Neuronal stem cell (in vitro differentiated cells): Measurements from ENCODE around the gene CHST14.
A peak's percentile ranks its signal among the peaks of the same experiment; 100 is the strongest.

ENCODE experiments used
- DNase-seq: peaks from one replicate; pipeline ENCODE4 v3.0.0-alpha.2; 2013; ENCODE audit warnings: low spot score
- H2AFZ ChIP-seq: one replicate; pipeline ENCODE4 v1.6.1; 2013; ENCODE audit warnings: mild to moderate bottlenecking, low read length, inconsistent platforms
- H2AK5ac ChIP-seq: 2 replicates; pipeline ENCODE4 v1.6.1; 2013; ENCODE audit warnings: low read depth, mild to moderate bottlenecking, inconsistent platforms, low read length, moderate library complexity, mixed read lengths
- H2BK120ac ChIP-seq: 2 replicates; pipeline ENCODE4 v1.6.1; 2013; ENCODE audit warnings: low read depth, mild to moderate bottlenecking, inconsistent platforms, low read length, moderate library complexity, mixed read lengths
- H2BK12ac ChIP-seq: one replicate; pipeline ENCODE4 v1.6.1; 2013; ENCODE audit warnings: low read length, inconsistent platforms
- H2BK15ac ChIP-seq: 2 replicates; pipeline ENCODE4 v1.6.1; 2013; ENCODE audit warnings: mild to moderate bottlenecking, low read length, inconsistent platforms, mixed read lengths
- H2BK5ac ChIP-seq: one replicate; pipeline ENCODE4 v1.6.1; 2013; ENCODE audit warnings: inconsistent platforms, mild to moderate bottlenecking, low read length, moderate library complexity
- H3K14ac ChIP-seq: one replicate; pipeline ENCODE4 v1.6.1; 2013; ENCODE audit warnings: low read length, inconsistent platforms
- H3K18ac ChIP-seq: 2 replicates; pipeline ENCODE4 v1.6.1; 2013; ENCODE audit warnings: low read length, inconsistent platforms
- H3K23ac ChIP-seq: 2 replicates; pipeline ENCODE4 v1.6.1; 2013; ENCODE audit warnings: low read depth, mild to moderate bottlenecking, mixed read lengths, low read length, inconsistent platforms; ENCODE audit not compliant: poor library complexity
- H3K27ac ChIP-seq: replicated peaks from 3 replicates; pipeline ENCODE4 v1.5.1; 2013; ENCODE audit warnings: low read length, inconsistent platforms
- H3K27me3 ChIP-seq, 3 experiments: 2 replicates each; pipeline ENCODE4 v1.6.1; 2013; ENCODE audit warnings: low read length in 3 of 3, mild to moderate bottlenecking in 2 of 3, inconsistent platforms in 1 of 3, low read depth in 1 of 3, mixed read lengths in 1 of 3, moderate library complexity in 1 of 3; ENCODE audit not compliant: control insufficient read depth in 3 of 3, insufficient read depth in 3 of 3
- H3K36me3 ChIP-seq, 2 donors: replicated peaks in 1 of 2; 2 replicates each; pipeline ENCODE4 v1.6.1; 2013; ENCODE audit warnings: low read length in 2 of 2; ENCODE audit not compliant: control insufficient read depth in 2 of 2, insufficient read depth in 2 of 2
- H3K4ac ChIP-seq: 2 replicates; pipeline ENCODE4 v1.6.1; 2013; ENCODE audit warnings: inconsistent platforms, mild to moderate bottlenecking, low read length, moderate library complexity
- H3K4me1 ChIP-seq, 2 donors: 1 replicate in 1 of 2; 2 replicates in 1 of 2; pipeline ENCODE4 v1.6.1; 2013; ENCODE audit warnings: low read length in 2 of 2, low read depth in 1 of 2; ENCODE audit not compliant: control insufficient read depth in 2 of 2, insufficient read depth in 1 of 2
- H3K4me2 ChIP-seq: one replicate; pipeline ENCODE4 v1.6.1; 2013; ENCODE audit warnings: mild to moderate bottlenecking, low read length, inconsistent platforms; ENCODE audit not compliant: insufficient read depth, poor library complexity, severe bottlenecking
- H3K4me3 ChIP-seq, 2 donors: 2 replicates each; pipeline ENCODE4 v1.5.1; 2013; ENCODE audit warnings: low read length in 2 of 2, mild to moderate bottlenecking in 2 of 2, inconsistent platforms in 1 of 2, moderate library complexity in 1 of 2
- H3K79me1 ChIP-seq: one replicate; pipeline ENCODE4 v1.6.1; 2013; ENCODE audit warnings: low read depth, mild to moderate bottlenecking, inconsistent platforms, low read length, moderate library complexity
- H3K9ac ChIP-seq: one replicate; pipeline ENCODE4 v1.6.1; 2013; ENCODE audit warnings: mild to moderate bottlenecking, low read depth, low read length, inconsistent platforms; ENCODE audit not compliant: poor library complexity
- H3K9me3 ChIP-seq, 2 donors: replicated peaks in 1 of 2; 2 replicates each; pipeline versions ENCODE3 to v1.6.1; 2013; ENCODE audit warnings: low read length in 2 of 2, mild to moderate bottlenecking in 2 of 2, inconsistent platforms in 1 of 2, low read depth in 1 of 2, mixed read lengths in 1 of 2, moderate library complexity in 1 of 2; ENCODE audit not compliant: control insufficient read depth in 2 of 2, insufficient read depth in 1 of 2
- H4K8ac ChIP-seq: one replicate; pipeline ENCODE4 v1.6.1; 2013; ENCODE audit warnings: low read depth, mild to moderate bottlenecking, inconsistent platforms, low read length, moderate library complexity
- H4K91ac ChIP-seq: one replicate; pipeline ENCODE4 v1.6.1; 2013; ENCODE audit warnings: low read length, low read depth, mild to moderate bottlenecking, inconsistent platforms; ENCODE audit not compliant: poor library complexity
- WGBS, 2 donors: extraction: QIAGEN DNeasy Blood & Tissue Kit; methylation state at CpG; one replicate each; pipeline ENCODE4 v1.1.7; 2013; ENCODE audit warnings: missing lambda C conversion rate in 2 of 2, mixed read lengths in 1 of 2; ENCODE audit not compliant: insufficient read length in 2 of 2, insufficient replicate concordance in 1 of 2; ENCODE audit errors: extremely low coverage in 2 of 2; 5-methylcytosine and 5-hydroxymethylcytosine counted together

Gene CHST14

DNA sequence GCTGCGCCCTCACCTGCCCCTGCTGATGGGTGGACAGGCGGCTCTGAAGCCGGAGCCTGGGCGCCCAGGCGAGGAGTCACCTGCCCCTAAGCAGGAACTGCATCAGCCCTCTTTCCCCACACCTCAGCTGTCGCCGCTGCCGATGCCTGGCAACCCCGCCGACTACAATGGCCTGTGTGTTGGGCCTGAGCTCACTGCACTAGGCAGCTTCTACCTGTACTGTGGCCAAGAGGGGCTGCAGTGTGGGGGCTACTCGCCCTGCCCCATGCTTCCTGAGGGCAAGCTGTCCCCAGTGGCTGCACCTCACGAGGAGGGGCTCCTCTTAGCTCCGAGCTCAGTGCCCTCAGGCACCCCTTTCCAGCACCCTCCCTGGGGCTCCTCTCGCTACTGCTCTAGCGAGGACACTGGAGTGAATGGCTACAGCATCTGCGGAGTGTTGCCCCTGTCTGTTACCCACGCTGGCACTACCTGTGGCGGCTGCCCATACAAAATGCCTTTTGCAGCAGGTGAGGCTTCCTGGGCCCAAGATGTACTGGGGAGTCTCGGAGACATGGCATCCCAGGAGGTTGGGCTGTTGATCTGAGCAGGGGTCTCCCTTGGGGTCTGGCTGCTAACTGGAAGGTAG lies 11.3 kb upstream of the CHST14 start:
- DNase-seq, result no peak
- Histone ChIP-seq H2AK5ac (no peak overlapping the region), H3K4me2 (no peak overlapping the region), H4K8ac (no peak overlapping the region), H3K79me1 (peaks cover 19% of the 10 kb centered on the region), H3K9ac (no peak overlapping the region), H3K4me1 (peaks cover 0 to 6% of the 10 kb centered on the region in 2 donors), H4K91ac (no peak overlapping the region), H2AFZ (no peak overlapping the region), H2BK15ac (no peak overlapping the region), H3K36me3 (peaks cover 28 to 64% of the 10 kb centered on the region in 2 donors), H3K14ac (no peak overlapping the region), H3K23ac (no peak overlapping the region), H2BK12ac (no peak overlapping the region), H3K4ac (no peak overlapping the region), H2BK120ac (no peak overlapping the region), H3K27me3 (no peaks in the 10 kb centered on the region), H3K27ac (no peak overlapping the region), H3K18ac (no peak overlapping the region), H3K4me3 (no peak overlapping the region), H3K9me3 (no peaks in the 10 kb centered on the region), H2BK5ac (no peak overlapping the region)
- no CpG with 5 or more reads among the region's 19 CpGs for WGBS, 2 donors

DNA sequence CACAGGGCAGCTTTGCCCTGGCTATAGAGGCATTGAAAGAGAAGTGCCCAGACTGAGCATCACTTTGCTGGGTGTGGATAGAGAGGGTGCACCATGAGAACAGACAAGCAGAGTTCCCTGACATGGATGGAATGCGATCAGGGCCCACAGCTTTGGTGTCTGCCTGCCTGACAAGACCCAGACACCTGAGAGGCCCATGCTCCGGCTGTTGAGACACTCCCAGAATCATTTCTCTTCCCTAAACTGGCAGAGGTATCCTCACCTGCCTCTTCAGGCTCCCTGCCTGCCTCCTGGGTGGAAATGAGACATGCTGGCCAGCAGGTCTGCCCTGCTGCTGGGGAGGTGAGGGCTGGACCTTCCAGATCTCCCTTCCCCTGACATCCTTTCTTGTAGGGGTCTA lies 10.4 kb upstream of the CHST14 start:
- Histone ChIP-seq H2BK12ac (no peak overlapping the region), H3K4me3 (no peak overlapping the region), H2BK5ac (no peak overlapping the region), H3K27ac (no peak overlapping the region), H3K23ac (no peak overlapping the region), H2BK120ac (no peak overlapping the region), H3K14ac (no peak overlapping the region), H3K4me2 (no peak overlapping the region), H3K79me1 (peaks cover 18% of the 10 kb centered on the region), H2AK5ac (no peak overlapping the region), H3K18ac (no peak overlapping the region), H3K9ac (no peak overlapping the region), H3K36me3 (peaks cover 36 to 73% of the 10 kb centered on the region in 2 donors), H2AFZ (no peak overlapping the region), H2BK15ac (no peak overlapping the region), H4K8ac (no peak overlapping the region), H3K27me3 (no peaks in the 10 kb centered on the region), H3K4ac (no peak overlapping the region), H3K4me1 (peaks cover 0 to 2% of the 10 kb centered on the region in 2 donors), H3K9me3 (no peaks in the 10 kb centered on the region), H4K91ac (no peak overlapping the region)
- DNase-seq, result no peak
- WGBS, 2 donors, result no CpG with 5 or more reads among the region's 2 CpGs

DNA sequence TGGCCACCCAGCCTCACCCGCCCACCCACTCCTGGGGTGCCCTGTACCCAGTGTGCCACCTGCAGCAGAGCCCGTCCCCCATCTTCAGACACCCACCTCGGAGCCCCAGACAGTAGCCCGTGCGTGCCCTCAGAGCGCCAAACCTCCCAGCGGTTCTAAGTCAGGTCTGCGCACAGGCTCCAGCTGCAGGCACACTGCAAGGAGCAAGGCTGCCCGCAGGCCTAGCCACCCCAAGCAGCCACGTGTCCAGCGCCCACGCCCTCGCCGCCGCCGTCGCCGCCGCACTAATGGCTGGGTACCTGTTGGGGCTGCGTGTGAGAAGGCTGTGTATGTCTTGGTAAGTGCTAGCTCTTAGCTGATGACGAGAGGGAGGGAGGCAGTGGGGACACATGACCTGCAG lies 8.8 kb upstream of the CHST14 start:
- Histone ChIP-seq H2BK120ac (no peak overlapping the region), H3K4me2 (no peak overlapping the region), H3K23ac (peak overlapping the region; percentile 96), H2AFZ (no peak overlapping the region), H2BK15ac (no peak overlapping the region), H3K9me3 (no peaks in the 10 kb centered on the region), H2AK5ac (no peak overlapping the region), H3K18ac (no peak overlapping the region), H2BK5ac (no peak overlapping the region), H3K27ac (no peak overlapping the region), H3K27me3 (no peaks in the 10 kb centered on the region), H4K91ac (no peak overlapping the region), H3K14ac (no peak overlapping the region), H3K4me3 (no peak overlapping the region), H3K4ac (peak overlapping the region; percentile 37), H3K79me1 (peaks cover 17% of the 10 kb centered on the region), H3K9ac (peak overlapping the region; percentile 79), H2BK12ac (no peak overlapping the region), H3K4me1 (no peaks in the 10 kb centered on the region), H3K36me3 (peaks cover 45 to 87% of the 10 kb centered on the region in 2 donors), H4K8ac (no peak overlapping the region)
- no CpG with 5 or more reads among the region's 21 CpGs for WGBS, 2 donors
- DNase-seq, result no peak

DNA sequence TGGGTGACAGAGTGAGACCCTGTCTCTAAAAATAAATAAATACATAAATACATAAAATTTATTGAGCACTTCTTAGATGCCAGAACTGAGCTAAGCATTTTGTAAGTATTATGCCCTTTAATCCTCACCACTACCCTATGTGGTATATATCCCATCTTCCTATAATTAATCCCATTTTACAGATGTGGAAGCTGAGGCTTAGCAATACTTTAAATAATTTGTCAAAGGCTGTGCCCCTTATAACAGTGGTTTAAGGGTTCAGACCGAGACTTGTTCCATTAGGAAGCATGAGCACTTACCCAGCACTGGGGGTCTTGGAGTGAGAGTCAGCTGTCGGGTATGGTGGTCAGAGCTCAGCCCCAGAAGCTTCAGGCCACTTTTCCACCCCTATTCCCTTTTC lies 7.5 kb upstream of the CHST14 start:
- no CpG with 5 or more reads among the region's 2 CpGs for WGBS, 2 donors
- H3K23ac ChIP-seq, result no peak overlapping the region
- no peak overlapping the region for H3K14ac ChIP-seq
- no peak overlapping the region for H4K8ac ChIP-seq
- no peak overlapping the region for H2AFZ ChIP-seq
- peaks cover 44 to 96% of the 10 kb centered on the region in 2 donors for H3K36me3 ChIP-seq
- no peaks in the 10 kb centered on the region for H3K9me3 ChIP-seq
- no peak overlapping the region for H2AK5ac ChIP-seq
- H2BK12ac ChIP-seq, result no peak overlapping the region
- H3K27me3 ChIP-seq, result no peaks in the 10 kb centered on the region
- H2BK15ac ChIP-seq, result no peak overlapping the region
- no peak for DNase-seq
- no peak overlapping the region for H4K91ac ChIP-seq
- H3K27ac ChIP-seq, result no peak overlapping the region
- no peak overlapping the region for H2BK5ac ChIP-seq
- H3K4ac ChIP-seq, result no peak overlapping the region
- peaks cover 17% of the 10 kb centered on the region for H3K79me1 ChIP-seq
- H2BK120ac ChIP-seq, result no peak overlapping the region
- no peak overlapping the region for H3K4me3 ChIP-seq
- no peaks in the 10 kb centered on the region for H3K4me1 ChIP-seq
- H3K18ac ChIP-seq, result no peak overlapping the region
- H3K9ac ChIP-seq, result no peak overlapping the region
- H3K4me2 ChIP-seq, result no peak overlapping the region
